GM10266 (cell line): ENCODE measurements around the gene HSCB.

ENCODE experiments used
- DNase-seq: peaks from one replicate; pipeline ENCODE4 v3.0.0; 2012; ENCODE audit errors: extremely low spot score
- CTCF ChIP-seq: IDR thresholded peaks from 2 replicates; pipeline ENCODE4 v1.5.1; 2012; ENCODE audit warnings: mild to moderate bottlenecking, low read depth; ENCODE audit not compliant: control insufficient read depth, insufficient read depth; ENCODE audit errors: missing control alignments

The HSCB gene

GRCh38 chr22:28768701-28769393, 27.0 kb downstream of the HSCB start:
- DNase-seq, result no peak
- TF ChIP-seq CTCF, result no peak

- TF ChIP-seq CTCF, result no peak
- DNase-seq, result no peak
These were observed 27.7 kb downstream of the HSCB start for GRCh38 chr22:28769394-28770085.

- no peak for TF ChIP-seq CTCF
- no peak for DNase-seq
These were observed 29.5 kb downstream of the HSCB start for GRCh38 chr22:28771195-28771791.

GRCh38 chr22:28772633-28773460, 31.0 kb downstream of the HSCB start, which contains the start of gene CCDC117:
Gene CCDC117, plus strand, starts transcription at chr22:28772695. Its CDS starts 155 bp downstream, at chr22:28772850.
- TF ChIP-seq CTCF, result peak; percentile 27
- peak; percentile 96 for DNase-seq

DNA sequence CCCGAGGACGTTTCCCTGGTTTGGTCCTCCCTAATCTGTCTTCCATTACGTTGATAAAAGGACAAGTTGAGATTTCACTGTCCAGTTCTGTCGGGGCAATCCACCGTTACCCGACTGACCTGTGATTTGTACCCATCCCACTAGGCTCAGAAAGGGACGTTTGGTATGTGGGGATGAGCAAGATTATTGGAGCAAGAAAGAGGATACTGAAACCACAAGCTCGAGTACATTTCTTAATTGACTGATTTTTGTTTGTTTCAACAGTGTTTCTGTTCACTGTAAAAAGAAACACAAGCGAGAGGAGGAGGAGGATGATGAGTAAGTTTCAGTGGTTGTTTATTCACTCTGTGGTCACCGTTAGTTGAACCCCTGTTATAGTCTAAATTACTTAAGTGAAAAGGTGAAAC, 31.6 kb downstream of the HSCB start:
- no peak for TF ChIP-seq CTCF
- DNase-seq, result peak; percentile 67

DNA sequence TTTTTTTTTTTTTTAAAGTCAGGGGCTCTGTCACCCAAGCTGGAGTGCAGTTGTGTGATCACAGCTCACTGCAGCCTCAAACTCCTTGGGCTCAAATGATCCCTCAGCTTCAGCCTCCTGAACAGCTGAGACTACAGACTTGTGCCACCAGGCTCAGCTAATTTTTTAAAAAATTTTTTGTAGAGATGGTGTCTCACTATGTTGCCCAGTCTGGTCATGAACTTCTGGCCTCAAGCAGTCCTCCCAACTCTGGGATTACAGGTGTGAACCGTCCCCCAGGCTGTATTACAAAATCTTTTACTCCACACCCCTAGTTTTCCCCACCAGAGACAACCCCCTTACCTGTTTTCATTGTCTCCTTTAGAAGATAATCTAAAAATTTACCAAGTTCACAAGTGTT, 32.5 kb downstream of the HSCB start:
- TF ChIP-seq CTCF, result no peak
- DNase-seq, result no peak
